Ectodermal cell (in vitro differentiated cells): ENCODE measurements around the gene LIMCH1.

Experiments used
- H3K27ac ChIP-seq: 2 replicates; pipeline ENCODE4 v1.7.0; 2013; ENCODE audit warnings: mild to moderate bottlenecking, low read depth, low read length; ENCODE audit not compliant: insufficient read depth, poor library complexity, severe bottlenecking
- H3K27me3 ChIP-seq: 2 replicates; pipeline ENCODE4 v1.7.0; 2013; ENCODE audit warnings: mild to moderate bottlenecking, low read length; ENCODE audit not compliant: insufficient read depth, control insufficient read depth, poor library complexity, severe bottlenecking
- H3K36me3 ChIP-seq: one replicate; pipeline ENCODE4 v1.7.0; 2013; ENCODE audit warnings: low read length; ENCODE audit not compliant: control insufficient read depth, insufficient read depth
- H3K4me1 ChIP-seq: one replicate; pipeline ENCODE4 v1.7.0; 2013; ENCODE audit warnings: low read length; ENCODE audit not compliant: control insufficient read depth, insufficient read depth
- H3K4me3 ChIP-seq: 2 replicates; pipeline ENCODE4 v1.7.0; 2013; ENCODE audit warnings: low read depth, low read length, control low read depth; ENCODE audit not compliant: insufficient read depth
- H3K9me3 ChIP-seq: 2 replicates; pipeline ENCODE4 v1.7.0; 2013; ENCODE audit warnings: mild to moderate bottlenecking, low read length, moderate library complexity; ENCODE audit not compliant: control insufficient read depth
- WGBS, 2 experiments: methylation state at CpG; one replicate each; pipeline ENCODE4 v1.1.7; 2013; ENCODE audit warnings: missing lambda C conversion rate in 2 of 2; 5-methylcytosine and 5-hydroxymethylcytosine counted together

LIMCH1 gene

DNA sequence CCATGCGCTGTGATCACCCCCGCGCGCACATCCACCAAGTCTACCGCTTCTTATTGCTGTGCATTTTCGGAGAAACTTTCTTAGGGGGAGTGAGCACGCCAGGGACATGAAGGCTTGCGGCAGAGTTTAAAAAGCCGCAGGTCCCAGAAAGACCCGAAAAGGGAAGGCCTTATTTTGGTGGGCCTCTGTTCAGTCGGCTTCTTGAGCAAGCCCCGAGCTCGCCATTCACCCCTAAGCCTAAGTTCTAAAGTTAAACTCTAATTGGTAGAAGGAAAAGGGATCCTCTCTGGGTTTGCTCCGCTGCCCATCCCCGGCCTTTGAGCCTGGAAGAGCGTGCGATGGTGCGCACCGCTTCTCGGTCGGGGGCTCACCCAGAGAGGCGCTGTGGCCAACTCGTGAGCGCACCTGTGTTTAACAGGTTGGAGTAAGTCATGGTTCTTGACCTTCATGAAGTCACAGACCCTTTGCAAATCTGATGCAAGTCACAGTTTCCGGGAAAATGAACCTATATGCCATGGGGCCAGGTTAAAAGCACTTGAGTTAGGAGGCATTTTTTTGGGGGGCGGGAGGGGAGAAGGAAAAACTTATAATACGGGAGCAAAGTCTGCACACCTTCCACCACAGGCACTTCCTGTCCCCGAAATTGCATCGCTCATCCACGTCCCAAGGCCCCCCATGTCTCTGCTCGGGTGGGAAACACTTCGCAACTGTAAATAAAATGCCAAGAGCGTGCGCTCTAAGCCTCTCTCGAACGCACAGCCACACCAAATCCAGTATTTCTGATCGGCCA, 208.7 kb downstream of the LIMCH1 start:
- no peaks in the 10 kb centered on the region for H3K36me3 ChIP-seq
- no peak overlapping the region for H3K4me3 ChIP-seq
- no peak overlapping the region for H3K27ac ChIP-seq
- H3K4me1 ChIP-seq: peaks cover 25% of the 10 kb centered on the region
- peaks cover 100% of the 10 kb centered on the region for H3K27me3 ChIP-seq
- no peaks in the 10 kb centered on the region for H3K9me3 ChIP-seq
- 2% methylated on average over 37 of the region's 37 CpGs for WGBS, 2 experiments

DNA sequence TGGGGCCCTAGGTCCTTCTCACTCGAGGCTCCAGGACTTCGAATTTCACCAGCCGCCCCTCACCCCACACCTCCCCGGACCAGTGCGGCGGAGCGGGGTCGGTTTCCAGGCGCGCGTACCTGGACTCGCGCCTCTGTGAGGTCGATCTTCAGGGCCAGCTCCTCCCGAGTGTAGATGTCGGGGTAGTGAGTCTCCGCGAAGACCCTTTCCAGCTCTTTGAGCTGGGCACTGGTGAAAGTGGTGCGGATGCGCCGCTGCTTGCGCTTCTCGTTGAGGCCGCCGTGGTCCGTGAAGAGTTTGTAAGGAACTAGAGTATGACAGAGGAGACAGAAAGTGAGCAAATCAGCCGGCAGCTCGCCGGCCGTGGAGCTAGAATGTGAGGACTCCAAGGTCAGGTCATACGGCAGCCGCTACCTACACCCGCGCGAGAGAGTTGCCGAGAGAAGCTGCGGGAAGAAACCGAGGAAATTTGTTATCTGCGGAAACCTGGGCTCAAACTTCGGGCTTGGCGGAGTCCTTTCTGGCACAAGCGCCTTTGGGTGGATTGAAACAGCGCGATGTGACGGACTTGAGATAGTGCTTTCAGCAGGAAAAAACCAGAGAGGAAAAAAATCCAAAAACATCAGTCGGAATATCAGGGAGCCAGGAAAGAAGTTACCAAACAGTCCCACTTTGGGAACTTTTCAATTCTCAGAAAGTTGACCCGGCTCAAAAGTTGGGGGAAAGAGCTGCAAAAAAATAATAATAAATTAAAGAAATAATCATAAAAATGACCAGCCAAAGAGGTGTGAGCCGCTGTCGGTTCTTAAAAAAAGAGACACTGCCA, 209.5 kb downstream of the LIMCH1 start:
- Histone ChIP-seq H3K36me3 (no peaks in the 10 kb centered on the region), H3K27ac (no peak overlapping the region), H3K27me3 (peaks cover 100% of the 10 kb centered on the region), H3K4me3 (no peak overlapping the region), H3K9me3 (no peaks in the 10 kb centered on the region), H3K4me1 (peaks cover 31% of the 10 kb centered on the region)
- 2 to 3% methylated on average over 47 to 48 of the region's 49 CpGs for WGBS, 2 experiments

DNA sequence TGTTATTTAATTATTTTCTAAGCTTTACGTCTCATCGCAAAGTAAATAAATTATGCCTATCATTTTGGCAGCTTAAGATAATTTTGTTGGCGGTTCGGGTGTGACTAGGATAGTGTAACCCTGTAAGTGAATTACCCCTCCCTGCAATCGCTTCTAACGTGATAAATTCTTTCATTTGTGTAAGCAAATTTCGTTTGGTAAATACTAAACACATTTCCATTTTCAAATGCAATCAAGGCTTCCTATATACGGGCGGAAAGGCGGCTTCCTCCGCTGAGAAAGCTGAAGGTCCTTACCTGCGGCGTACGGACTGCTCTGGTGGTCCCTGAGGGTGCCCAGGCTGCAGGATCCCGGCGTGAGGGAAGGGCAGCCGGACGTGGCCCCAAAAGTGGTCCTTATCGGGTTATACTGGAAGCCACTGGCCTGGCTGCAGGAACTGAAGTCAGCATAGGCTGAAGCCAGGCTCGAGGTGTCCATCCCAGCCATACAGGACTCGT, 210.2 kb downstream of the LIMCH1 start:
- Histone ChIP-seq H3K4me1 (peaks cover 31% of the 10 kb centered on the region), H3K36me3 (no peaks in the 10 kb centered on the region), H3K4me3 (no peak overlapping the region), H3K9me3 (no peaks in the 10 kb centered on the region), H3K27ac (no peak overlapping the region), H3K27me3 (peaks cover 100% of the 10 kb centered on the region)
- WGBS, 2 experiments: 5% methylated on average over 19 of the region's 21 CpGs

DNA sequence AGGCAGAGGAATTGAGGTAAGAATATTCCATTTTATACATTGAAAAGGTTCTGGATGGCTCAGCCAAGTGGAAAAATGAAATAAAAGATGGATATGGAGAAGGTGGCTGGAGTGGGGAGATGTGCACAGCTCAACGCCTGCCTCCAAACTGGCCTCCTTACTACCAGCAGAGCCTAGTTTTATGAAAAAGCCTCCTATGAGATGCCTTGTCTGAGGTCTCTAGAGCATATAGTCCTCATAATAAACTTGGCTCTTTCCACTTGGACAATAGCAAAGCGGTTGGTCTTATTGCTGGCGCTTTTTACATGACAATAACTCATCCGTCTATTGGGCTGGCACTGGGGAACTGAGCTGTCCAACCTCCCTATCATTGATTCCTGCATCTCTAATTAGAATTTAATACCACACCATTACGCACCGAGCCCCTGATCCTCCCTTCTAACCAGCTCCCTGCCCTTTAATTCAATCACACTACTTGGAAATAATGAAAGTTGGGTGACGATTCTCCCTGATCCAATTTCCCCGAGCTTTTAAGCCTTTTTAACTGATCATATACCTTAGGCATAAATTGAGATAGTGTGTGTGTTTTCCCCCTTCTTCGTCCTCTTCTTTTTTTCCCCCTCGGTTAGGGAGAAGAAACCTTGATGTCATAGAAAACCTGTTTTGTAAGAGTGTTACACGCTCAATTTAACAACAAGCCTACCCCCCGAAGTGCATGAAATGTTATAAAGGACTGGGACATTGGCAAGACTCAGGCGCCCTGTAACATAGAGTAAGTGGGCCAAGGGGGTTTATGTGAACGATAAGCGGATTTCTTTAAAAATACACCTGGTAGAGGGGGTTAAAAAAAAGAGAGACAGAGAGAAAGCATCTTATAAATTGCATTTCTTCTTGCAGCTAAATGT, 210.9 kb downstream of the LIMCH1 start, which contains the start of gene PHOX2B:
Gene PHOX2B, minus strand, starts transcription at position 155 of the 905 bp plus-strand sequence. Its CDS starts 115 bp downstream, at position 40.
- H3K27ac ChIP-seq: no peak within 1 kb of the TSS
- no peaks in the 10 kb centered on the region for H3K9me3 ChIP-seq
- peaks cover 31% of the 10 kb centered on the region for H3K4me1 ChIP-seq
- peaks cover 100% of the 10 kb centered on the region for H3K27me3 ChIP-seq
- WGBS, 2 experiments: 1 to 4% methylated on average over 10 to 11 of the region's 15 CpGs
- no peaks in the 10 kb centered on the region for H3K36me3 ChIP-seq
- H3K4me3 ChIP-seq: no peak within 1 kb of the TSS

DNA sequence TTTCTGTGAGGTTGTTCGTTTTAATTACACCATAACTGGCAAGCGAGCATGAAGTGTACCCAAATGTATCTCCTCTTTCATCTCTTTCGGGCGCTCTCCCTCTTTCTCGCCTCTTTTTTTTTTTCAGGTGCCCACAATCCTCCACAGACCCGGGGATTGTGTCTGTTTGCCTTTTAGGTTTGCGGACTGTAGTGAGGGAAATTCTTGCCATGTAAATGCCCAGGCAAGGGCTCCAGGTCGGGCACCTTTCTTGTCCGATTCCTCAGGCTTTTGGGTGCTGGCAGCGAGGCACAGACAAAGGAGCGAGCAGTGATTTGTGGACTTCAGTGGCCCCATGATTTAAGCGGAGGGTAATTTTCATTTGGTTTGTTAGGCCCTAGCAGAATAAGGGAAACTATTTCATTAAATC, 211.7 kb downstream of the LIMCH1 start:
- Histone ChIP-seq H3K27ac (no peak overlapping the region), H3K4me1 (peaks cover 31% of the 10 kb centered on the region), H3K4me3 (no peak overlapping the region), H3K9me3 (no peaks in the 10 kb centered on the region), H3K27me3 (peaks cover 100% of the 10 kb centered on the region), H3K36me3 (no peaks in the 10 kb centered on the region)
- WGBS, 2 experiments: 3 to 7% methylated on average over 12 of the region's 12 CpGs
